ENCODE measurements around the gene PTPA. TPM values are rescaled to one million over a fixed set of nuclear protein-coding genes. Genes with fewer than 3 reads are reported as not detected.

PTPA gene
- total and polyA plus RNA-seq, 9 of the 15 experiments (the other 6 are each of a cell fraction or from before 2014, with no cell fraction given): 1.7 to 121 (median 72.6) TPM

DNA sequence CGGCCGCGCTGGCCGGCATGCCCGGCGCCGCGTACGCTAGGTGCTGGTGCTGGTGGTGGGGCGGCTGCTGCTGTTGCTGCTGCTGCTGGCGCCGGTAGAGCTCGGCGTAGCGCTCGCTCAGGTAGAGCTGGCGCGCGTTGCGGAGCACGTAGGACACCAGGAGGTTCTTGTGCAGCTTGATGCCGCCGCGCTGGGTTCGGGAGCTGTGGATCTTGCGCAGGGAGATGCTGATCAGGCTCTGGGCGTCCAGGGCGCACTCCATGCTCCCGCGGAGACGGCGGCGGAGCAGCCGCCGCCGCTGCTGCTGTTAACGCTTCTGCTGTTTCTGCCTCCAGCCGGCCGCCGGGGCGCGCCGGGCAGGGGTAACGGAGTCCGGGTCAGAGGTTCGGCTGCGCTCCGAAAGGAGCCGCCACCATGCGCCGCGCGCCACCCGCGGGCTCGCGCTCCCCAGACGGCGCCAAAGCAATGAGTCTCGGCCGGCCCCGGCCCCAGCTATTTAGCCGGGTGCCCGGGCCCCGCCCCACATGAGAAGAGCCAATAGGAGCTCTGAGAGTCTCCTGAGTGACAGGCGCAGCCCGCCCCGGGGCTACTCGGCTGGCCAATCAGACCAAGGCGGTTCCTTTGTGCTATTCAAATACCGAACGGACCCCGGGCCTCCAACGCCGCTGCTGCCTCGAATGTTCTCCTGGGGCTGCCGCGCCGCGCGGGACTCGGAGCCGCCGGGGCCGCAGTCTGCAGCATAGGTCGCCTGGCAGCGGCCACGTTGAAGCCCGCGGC is 66.8 kb downstream of the PTPA start, which contains the start of gene IER5L (continued):
- TF ChIP-seq ATF7 (IDR thresholded peaks at IDR 0.05): peak; percentile 52
- TF ChIP-seq NFIC (IDR thresholded peaks at IDR 0.05): peak; percentile 60
- no peak for TF ChIP-seq MCM2 (IDR thresholded peaks at IDR 0.05; ENCODE audit: low read depth)
- TF ChIP-seq NR2C1 (IDR thresholded peaks at IDR 0.05): no peak
- TF ChIP-seq NR2C1 (tag; IDR thresholded peaks at IDR 0.05): no peak
- peak; percentile 89 for TF ChIP-seq TAF1 (IDR thresholded peaks at IDR 0.05; ENCODE audit: control insufficient read depth, extremely low read depth, insufficient read depth, low read length, severe bottlenecking)
- peak in 1 of 3 experiments; percentile 55 for TF ChIP-seq YY1 (IDR thresholded peaks at IDR 0.05; ENCODE audit: borderline replicate concordance in 1 of 3, control insufficient read depth in 1 of 3, extremely low read depth in 1 of 3, insufficient read depth in 3 of 3, insufficient read length in 1 of 3, insufficient replicate concordance in 2 of 3, low read depth in 1 of 3, low read length in 2 of 3)
- no peak for TF ChIP-seq GABPA (tag; conservative IDR thresholded peaks at IDR 0.05; ENCODE audit: low read depth)
- no peak for TF ChIP-seq PTRF (tag; IDR thresholded peaks at IDR 0.05)
- TF ChIP-seq, protein P1, sequence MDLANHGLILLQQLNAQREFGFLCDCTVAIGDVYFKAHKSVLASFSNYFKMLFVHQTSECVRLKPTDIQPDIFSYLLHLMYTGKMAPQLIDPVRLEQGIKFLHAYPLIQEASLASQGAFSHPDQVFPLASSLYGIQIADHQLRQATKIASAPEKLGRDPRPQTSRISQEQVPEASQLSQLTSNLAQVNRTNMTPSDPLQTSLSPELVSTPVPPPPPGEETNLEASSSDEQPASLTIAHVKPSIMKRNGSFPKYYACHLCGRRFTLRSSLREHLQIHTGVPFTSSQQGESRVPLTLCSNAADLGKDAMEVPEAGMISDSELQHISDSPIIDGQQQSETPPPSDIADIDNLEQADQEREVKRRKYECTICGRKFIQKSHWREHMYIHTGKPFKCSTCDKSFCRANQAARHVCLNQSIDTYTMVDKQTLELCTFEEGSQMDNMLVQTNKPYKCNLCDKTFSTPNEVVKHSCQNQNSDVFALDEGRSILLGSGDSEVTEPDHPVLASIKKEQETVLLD (IDR thresholded peaks at IDR 0.05): peak; percentile 79; the same call in 1 of the 2 replicates
- TF ChIP-seq, protein P2, sequence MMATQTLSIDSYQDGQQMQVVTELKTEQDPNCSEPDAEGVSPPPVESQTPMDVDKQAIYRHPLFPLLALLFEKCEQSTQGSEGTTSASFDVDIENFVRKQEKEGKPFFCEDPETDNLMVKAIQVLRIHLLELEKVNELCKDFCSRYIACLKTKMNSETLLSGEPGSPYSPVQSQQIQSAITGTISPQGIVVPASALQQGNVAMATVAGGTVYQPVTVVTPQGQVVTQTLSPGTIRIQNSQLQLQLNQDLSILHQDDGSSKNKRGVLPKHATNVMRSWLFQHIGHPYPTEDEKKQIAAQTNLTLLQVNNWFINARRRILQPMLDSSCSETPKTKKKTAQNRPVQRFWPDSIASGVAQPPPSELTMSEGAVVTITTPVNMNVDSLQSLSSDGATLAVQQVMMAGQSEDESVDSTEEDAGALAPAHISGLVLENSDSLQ (IDR thresholded peaks at IDR 0.05): peak; percentile 99
- TF ChIP-seq KAT2B (IDR thresholded peaks at IDR 0.05; ENCODE audit: low read depth, low read length): no peak
- TF ChIP-seq NR1H2 (CRISPR knock-in tag; IDR thresholded peaks at IDR 0.05): no peak
- TF ChIP-seq SIN3A (IDR thresholded peaks at IDR 0.05; ENCODE audit: borderline replicate concordance in 2 of 2, control insufficient read depth in 1 of 2, low read depth in 2 of 2, low read length in 2 of 2): 0 out of 4 replicates have a peak, but pooled peaks of 1 of the 2 experiments have one; percentile 58
- TF ChIP-seq, protein P3, sequence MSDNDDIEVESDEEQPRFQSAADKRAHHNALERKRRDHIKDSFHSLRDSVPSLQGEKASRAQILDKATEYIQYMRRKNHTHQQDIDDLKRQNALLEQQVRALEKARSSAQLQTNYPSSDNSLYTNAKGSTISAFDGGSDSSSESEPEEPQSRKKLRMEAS (CRISPR knock-in tag; IDR thresholded peaks at IDR 0.05): no peak
- peak; percentile 100 for TF ChIP-seq KDM5B (IDR thresholded peaks at IDR 0.05; ENCODE audit: insufficient replicate concordance, low read depth, low read length)
- TF ChIP-seq, protein P4, sequence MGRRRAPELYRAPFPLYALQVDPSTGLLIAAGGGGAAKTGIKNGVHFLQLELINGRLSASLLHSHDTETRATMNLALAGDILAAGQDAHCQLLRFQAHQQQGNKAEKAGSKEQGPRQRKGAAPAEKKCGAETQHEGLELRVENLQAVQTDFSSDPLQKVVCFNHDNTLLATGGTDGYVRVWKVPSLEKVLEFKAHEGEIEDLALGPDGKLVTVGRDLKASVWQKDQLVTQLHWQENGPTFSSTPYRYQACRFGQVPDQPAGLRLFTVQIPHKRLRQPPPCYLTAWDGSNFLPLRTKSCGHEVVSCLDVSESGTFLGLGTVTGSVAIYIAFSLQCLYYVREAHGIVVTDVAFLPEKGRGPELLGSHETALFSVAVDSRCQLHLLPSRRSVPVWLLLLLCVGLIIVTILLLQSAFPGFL (CRISPR knock-in tag; IDR thresholded peaks at IDR 0.05): peak; percentile 87; the same call in 1 of the 2 replicates
- peak; percentile 88 for TF ChIP-seq POLR2A (conservative IDR thresholded peaks at IDR 0.05)
- TF ChIP-seq TAF9B (IDR thresholded peaks at IDR 0.05; ENCODE audit: partially characterized antibody): no peak
- no peak for TF ChIP-seq PHTF2 (CRISPR knock-in tag; IDR thresholded peaks at IDR 0.05)
- peak; percentile 99 for TF ChIP-seq RBM25 (IDR thresholded peaks at IDR 0.05; ENCODE audit: low read depth, low read length, severe bottlenecking)
- no peak for TF ChIP-seq ZNF282 (CRISPR knock-in tag; IDR thresholded peaks at IDR 0.05)
- no peak for TF ChIP-seq RBM14 (IDR thresholded peaks at IDR 0.05; ENCODE audit: borderline replicate concordance, insufficient read depth, low read depth, low read length)
- TF ChIP-seq ZNF699 (CRISPR knock-in tag; IDR thresholded peaks at IDR 0.05; ENCODE audit: insufficient replicate concordance): no peak
